Measurements from ENCODE around the gene PLSCR3.

PLSCR3 gene

DNA sequence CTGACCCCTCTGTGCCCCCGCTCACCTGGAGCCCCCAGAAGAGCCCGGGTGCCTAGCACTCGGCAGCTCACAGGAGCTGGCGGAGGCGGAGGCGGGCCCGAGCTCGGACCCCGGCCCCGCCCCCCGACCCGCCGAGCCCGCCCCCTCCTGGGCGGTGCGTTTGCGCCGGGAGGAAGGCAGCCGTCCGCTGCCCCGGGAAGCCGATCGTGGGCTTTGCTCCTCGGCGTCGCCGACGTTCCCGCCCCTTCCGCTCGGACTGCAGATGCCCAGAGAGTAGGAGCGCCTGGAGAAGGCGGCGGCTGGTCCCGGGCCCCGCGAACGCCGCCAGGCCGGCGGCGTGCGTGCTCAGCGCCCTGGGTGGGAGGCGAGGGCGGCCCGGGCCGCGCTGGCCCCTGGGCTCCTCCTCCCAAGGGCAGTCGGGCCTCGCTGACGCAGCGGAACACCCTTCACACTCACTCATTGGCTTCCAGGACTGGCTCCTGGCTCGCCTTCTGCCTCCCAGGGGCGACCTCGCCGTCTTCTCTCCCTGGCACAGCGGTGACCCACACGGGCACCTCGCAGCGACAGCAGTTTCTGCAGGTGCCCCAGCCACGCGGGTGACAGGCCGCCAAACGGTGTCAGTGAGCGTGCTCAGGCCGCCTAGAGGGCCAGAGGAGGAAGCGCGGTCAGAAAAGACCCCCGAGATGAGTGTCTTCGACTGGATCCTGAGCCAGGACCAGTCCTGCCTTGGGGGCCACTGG is at the start of gene PLSCR3:
Gene PLSCR3, minus strand, starts transcription at position 74 of the 740 bp plus-strand sequence. CDS start 415 bp downstream, outside the sequence.
- DNase-seq (ENCODE audit: low spot score): peak; percentile 69

DNA sequence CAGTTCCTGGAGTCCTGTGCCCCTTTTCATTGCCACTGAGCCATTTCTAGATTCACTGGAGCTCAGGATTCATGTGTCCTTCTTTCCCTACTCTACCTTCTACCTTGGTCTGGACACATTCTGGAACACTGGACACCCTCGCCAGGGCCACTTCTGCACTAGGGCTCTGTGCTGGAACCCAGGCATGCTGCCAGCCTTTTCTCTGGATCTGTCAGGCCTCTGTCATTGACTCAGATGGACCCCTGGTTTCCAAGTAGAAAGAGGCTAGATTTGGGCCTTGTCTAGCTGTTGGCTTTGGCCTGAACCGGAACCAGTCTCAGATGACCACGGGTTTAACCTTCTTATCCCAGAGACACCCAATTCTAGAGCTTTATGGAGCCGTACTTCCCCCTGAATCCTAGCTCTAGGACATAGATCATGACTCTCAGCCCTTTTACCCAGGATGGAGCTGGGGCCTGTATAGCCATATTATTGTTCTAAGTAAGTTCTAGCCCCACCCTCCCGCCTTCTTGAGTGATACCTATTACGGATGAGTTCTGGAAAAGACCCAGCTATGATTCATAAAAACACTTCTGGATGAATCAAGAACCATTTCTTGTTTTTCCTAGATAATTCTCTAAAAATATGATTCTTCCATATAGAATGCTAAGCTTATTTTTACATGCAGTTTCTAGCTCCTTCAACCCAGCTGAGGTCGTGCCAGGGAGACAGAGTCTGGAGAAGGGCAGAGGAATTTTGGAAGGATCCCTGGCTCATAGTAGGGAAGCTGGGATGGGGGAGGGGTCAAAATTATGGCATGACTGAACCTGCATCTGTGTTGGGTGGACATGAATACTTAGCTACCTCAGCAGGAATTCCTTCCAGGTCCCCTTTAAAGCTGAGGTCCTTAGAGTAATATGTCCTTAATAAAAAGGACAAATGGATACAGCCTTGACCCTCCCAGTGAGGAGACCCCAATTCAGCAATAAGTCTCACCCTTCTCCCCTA is 49.5 kb upstream of the PLSCR3 start:
- no peak for DNase-seq (ENCODE audit: low spot score)

DNA sequence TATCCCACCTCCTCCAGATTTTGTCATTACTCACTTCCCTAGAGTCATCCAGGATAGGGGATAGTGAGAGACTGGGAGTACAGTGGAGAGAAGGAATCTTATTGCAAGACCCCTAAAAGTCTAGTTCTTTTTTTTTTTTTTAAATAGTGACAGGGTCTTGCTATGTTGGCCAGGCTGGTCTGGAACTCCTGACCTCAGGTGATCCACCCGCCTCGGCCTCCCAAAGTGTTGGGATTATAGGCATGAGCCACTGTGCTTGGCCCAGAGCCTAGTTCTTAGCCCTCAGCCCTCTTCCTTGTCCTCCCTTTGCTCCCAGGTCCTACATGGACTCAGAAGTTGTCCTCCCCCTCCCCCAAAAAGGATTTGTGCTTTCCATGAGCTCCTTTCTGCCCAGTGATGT is 47.8 kb upstream of the PLSCR3 start:
- DNase-seq (ENCODE audit: low spot score): no peak

DNA sequence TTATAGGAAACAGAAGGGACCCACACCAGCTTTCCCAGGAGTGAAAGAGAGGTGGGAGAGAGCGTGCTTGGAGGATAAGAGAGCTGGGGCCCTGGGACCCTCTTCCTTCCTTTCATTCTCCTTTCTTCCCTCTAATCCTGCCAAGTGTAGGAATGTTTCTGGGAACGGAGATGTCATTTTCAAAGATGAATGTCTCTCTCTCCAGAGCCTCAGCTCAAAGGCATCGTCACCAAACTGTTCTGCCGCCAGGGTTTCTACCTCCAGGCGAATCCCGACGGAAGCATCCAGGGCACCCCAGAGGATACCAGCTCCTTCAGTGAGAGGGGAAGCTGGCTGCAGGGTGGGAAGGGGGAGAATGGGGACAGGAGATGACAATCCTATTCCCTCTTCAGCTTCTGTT is 46.9 kb upstream of the PLSCR3 start:
- DNase-seq (ENCODE audit: low spot score): no peak

DNA sequence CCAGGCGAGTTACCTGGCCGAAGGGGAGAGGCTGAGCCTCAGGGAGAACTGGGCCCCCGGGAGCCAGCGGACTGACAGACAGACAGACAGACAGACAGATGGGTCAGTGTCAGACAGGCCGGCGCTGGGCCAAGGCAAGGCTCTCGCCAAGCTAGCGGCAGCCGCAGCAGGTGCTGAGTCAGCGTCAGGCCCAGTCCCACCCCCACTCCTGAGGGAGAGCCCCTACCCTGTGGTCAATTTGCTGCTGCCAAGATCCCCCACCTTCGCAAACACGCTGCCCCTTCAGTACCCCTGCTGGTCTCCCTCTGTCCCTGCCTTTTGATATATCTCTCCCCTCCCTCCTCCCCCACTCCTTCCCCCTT is 46.5 kb upstream of the PLSCR3 start:
- DNase-seq (ENCODE audit: low spot score): no peak

DNA sequence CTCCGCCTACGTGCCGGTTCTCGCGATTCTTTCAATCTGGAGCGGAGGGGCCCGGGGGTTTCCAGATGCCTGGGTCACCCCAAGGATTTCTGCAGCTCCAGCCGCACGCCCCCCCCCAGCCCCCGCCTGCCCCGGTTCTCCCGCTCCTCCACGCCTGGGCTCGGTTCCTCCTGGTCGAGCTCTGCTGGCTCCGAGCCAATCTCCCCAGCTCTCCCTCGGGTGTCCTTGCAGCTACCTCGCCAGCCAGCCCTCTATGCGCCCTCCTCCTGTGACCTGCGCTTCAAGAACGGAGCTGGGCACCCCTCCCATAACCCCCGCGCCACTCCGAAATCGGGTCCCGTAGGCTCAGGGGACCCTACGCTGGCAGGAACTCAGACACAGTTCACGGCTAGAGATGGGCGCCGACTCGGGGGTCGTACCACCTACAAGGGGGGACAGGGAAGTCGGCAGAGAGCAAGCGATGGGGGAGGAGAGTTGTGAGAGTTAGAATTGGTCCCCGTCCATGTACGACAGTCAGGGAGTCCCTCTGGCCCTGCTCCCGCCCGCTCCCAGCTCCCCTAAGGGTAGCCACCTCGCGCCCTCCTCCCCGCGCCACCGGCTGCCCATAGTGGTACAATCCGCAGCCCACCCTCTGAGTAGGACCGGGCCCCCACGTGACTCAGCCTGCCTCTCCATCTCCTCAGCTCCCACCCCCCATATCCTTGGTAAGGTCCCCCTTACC is 45.9 kb upstream of the PLSCR3 start:
- no peak for DNase-seq (ENCODE audit: low spot score)

DNA sequence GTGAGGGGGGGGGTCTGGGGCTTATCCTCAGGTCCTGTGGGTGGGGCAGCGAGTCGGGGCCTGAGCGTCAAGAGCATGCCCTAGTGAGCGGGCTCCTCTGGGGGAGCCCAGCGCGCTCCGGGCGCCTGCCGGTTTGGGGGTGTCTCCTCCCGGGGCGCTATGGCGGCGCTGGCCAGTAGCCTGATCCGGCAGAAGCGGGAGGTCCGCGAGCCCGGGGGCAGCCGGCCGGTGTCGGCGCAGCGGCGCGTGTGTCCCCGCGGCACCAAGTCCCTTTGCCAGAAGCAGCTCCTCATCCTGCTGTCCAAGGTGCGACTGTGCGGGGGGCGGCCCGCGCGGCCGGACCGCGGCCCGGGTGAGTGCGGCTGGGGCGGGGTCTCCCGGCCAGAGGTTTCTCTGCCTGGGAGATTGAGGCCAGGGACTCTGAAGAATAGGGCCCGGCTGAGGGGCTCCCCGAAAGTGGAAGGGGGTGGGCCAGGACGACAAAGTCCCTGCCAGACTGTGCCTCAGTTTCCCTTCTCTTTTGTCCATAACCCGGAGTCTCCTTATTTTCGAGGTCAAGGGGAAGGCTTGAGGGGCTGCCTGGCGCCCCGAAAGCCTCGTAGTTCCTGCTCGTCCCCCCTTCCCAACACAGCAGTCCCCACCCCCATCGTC is 45.3 kb upstream of the PLSCR3 start, which contains the start of gene FGF11:
Gene FGF11, plus strand, starts transcription at position 51 of the 651 bp plus-strand sequence. Its CDS starts 109 bp downstream, at position 160.
- no peak for DNase-seq (ENCODE audit: low spot score)

DNA sequence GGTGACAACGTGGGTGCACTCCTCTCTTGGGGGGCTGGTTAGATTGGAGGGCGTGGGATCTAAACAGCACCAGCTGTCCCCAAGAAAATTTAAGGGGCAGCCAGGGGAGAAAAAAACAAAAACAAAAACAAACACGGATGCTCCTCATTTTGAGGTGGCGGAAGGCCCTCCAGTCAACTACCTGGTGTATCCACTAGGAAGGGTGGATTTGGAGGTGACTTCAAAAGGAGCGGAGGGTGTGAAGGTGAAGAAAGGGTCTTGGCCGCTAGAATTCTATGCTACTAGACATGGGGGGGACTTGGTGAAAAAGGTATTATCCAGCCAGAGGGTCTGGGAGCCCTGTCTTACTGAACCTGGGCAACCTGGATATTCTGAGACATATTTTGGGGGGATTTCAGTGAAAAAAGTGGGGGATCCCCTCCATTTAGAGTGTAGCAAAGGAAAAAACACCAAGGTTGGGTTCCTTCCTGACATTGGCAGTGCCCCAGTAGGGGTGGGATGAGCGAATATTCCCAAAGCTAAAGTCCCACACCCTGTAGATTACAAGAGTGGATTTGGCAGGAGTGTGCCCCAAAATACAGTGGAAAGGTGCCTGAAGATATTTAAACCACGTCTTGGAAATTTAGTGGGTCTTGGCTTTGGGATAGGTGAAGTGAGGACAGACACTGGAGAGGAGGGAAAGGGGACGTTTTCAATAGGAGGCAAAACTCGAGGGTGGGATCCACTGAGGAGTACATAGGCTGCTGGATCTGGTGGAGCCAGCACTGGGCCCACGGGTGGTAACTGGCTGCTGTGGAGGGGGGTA is 44.5 kb upstream of the PLSCR3 start:
- DNase-seq (ENCODE audit: low spot score): no peak

DNA sequence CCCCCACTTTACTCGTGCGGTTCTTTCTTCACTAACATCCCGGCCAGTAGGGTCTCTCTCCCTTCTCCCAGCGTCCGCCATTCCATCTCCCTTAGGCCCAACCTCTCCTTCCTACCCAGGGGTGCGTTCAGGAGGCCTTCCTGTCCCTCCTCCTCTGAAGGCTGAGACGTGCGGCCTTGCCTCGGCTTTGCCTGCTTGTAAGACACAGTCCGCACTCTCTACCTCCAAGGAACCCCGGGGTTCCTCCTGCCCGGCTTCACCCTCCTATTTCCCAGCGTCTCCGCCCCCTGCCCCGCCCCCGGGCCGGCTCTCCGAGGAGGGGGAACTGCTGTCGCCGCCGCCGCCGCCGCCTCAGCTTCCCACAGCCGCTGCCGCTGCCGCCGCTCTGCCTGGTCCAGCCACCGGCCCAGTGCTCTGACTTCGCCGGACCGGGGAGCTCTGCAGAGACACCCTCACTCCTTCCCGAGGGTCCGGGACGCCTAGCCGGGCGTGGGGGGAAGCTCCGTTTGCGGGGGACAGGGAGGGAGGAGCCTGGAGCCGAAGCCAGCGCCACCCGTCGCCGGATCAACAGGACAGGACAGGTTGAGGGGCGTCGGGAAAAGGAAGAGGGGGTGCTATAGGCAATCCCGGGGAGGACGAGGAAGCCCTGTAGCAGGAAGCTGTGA is 43.8 kb upstream of the PLSCR3 start:
- DNase-seq (ENCODE audit: low spot score): no peak

DNA sequence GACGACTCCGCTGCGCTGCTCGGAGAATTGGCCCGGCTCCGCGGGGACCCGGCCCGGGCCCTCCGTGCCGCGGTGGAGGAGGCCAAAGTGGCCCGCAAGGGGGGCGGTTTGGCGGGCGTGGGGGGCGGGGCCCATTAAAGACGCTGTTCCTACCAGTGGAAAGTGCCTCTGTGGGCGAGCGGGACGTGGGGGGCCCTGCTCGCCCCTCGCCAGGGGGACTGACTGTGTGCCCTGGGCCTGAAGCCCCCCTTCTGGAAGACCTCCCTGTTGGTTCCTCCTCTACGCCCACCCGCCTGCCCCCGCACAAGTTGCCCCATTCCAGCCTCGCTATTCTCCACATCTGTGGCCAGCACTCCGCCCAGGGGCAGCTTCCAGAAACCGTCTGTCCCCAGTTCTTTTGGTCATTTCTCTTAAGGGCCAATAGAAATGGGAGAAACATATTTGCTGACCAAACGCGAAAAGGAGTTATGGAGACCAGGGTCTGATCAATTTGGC is 43.1 kb upstream of the PLSCR3 start:
- no peak for DNase-seq (ENCODE audit: low spot score)

DNA sequence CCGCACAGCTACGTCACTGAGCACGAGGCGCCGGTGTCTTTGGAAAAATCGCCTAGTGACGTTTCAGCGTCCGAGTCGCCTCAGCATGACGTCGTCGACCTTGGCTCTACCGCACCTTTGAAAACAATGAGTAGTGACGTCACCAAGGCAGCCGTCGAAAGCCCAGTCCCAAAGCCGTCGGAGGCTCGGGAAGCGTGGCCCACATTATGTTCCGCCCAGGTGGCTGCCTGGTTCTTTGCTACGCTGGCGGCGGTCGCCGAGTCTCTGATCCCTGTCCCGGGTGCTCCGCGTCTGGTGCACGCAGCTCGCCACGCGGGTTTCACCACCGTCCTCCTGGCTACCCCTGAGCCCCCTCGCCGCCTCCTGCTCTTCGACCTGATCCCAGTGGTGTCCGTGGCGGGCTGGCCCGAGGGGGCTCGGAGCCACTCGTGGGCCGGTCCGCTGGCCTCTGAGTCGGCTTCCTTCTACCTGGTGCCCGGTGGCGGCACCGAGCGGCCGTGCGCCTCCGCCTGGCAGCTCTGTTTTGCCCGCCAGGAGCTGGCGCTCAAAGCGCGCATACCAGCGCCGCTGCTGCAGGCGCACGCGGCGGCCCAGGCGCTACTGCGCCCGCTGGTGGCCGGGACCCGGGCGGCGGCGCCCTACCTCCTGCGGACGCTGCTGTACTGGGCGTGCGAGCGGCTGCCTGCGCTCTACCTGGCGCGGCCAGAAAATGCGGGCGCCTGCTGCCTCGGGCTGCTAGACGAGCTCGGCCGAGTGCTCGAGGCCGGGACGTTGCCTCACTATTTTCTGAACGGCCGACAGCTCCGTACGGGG is 42.4 kb upstream of the PLSCR3 start:
- DNase-seq (ENCODE audit: low spot score): peak; percentile 84

DNA sequence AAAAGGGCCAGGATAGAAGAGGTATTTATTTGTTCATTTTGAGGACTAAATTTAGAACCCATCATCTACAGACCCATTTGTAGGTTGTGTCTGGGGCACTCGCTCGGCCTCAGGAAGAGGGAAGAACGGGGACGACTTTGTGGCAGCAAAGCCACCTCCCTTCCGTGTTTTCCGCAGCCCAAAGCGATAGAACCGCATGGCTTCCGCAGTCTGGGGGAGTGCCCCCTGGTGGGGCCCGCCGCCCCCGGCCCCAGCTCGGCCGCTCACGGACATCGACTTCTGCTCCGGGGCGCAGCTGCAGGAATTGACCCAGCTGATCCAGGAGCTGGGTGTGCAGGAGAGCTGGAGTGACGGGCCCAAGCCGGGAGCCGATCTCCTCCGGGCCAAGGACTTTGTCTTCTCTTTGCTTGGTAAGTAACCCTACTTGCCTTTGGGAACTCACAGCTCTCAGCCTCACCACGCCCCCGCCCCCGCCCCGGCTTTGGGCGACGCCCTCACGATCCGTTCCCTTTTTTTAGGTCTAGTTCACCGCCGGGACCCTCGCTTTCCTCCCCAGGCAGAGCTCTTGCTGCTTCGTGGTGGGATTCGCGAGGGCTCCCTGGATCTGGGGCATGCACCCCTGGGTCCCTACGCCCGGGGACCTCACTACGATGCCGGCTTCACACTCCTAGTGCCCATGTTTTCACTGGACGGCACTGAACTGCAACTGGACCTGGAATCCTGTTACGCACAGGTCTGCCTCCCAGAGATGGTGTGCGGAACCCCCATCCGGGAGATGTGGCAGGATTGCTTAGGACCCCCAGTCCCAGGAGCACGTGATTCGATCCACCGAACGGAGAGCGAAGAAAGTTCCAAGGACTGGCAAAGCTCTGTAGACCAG is 41.6 kb upstream of the PLSCR3 start:
- DNase-seq (ENCODE audit: low spot score): peak; percentile 42

DNA sequence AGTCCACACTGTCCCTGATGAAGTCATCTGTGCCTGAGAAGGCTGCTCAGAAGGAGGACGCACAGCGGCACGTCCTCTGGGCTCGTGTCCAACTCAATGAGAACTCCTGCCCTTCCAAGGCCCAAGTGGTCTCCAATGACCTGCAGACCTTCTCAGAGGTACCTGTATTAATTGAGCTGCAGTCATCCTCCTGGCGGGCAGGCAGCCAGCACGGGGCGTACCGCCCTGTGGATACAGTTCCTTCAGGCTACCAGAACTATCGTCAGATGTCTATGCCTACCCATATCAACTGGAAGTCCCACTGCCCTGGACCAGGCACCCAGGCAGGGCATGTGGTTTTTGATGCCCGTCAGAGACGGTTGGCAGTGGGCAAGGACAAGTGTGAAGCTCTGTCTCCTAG is 38.0 kb upstream of the PLSCR3 start:
- no peak for DNase-seq (ENCODE audit: low spot score)

DNA sequence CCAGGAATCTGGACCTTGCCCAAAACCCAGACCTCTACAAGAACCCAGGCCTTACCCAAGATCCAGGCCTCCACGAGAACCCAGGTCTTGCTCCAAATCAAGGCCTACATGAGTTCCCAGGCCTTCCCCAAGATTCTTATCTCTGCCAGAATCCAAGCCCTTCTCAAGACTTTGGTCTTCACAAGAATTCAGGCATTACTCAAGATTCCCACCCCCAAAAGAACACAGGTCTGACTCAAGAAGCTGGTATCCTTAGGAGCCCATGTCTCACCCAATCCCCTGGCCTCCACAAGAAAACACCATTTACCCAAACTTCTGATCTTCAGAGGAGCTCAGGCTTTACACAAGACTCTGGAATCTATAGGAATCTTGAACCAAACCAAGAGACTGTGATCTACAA is 36.9 kb upstream of the PLSCR3 start:
- DNase-seq (ENCODE audit: low spot score): no peak

DNA sequence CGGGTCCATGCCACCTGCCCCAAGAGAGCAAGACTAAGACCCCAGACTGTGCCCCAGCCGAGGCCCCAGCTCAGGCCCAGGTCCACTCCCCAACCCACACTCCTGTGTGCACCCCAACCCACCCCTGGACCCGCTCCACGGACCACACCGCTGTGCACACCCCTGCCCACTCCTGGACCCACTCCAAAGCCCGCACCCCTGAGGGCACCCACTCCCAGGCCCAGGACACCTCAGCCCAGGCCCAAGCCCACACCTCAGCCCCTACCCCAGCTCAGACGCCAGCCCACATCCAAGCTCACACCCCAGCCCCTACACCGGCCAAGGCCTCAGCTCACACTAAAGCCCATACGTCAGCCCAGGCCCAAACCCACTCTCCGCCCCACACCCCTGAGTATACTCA is 35.4 kb upstream of the PLSCR3 start:
- DNase-seq (ENCODE audit: low spot score): no peak

DNA sequence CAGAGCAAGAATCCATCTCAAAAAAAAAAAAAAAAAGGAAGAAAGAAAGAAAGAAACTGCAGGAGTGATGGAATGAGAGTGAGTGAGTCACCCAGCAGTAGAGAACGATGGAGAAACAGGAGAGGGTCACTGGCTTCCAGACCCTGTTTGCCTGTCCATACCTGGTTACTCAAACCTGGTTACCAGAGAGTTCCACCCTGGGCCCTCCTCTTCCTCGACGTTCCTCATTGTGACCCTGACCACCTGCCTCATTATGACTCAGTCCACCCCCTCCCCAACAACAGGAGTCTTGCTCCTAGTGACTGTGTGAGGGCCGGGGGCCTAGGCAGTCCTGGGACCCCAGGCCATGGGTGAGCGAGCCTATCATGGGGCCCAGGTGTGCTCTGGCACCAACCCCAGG is 34.2 kb upstream of the PLSCR3 start, which contains the start of gene SPEM3:
Gene SPEM3, plus strand, starts transcription at position 301 of the 400 bp plus-strand sequence. Its CDS starts 46 bp downstream, at position 347.
- no peak for DNase-seq (ENCODE audit: low spot score)

DNA sequence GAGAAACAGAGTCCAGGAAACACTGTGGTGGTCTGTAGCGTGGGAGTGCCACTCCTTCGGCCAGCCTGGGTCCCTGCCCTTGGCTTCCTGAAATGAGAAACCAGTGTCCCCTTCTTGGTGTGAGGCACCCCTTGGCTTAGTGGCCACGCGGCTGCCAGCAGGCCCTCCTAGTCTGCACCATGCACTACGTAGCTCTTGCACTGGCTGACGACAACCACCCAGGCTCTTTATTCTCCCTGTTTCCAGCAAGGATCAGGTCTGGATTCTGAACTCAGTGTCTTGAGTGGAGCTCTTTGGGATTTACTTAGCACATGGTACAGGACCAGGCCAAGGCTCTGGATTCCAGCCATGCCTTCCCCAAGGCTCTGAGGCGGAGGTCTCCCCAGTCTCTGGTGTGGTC is 33.2 kb upstream of the PLSCR3 start:
- DNase-seq (ENCODE audit: low spot score): no peak

DNA sequence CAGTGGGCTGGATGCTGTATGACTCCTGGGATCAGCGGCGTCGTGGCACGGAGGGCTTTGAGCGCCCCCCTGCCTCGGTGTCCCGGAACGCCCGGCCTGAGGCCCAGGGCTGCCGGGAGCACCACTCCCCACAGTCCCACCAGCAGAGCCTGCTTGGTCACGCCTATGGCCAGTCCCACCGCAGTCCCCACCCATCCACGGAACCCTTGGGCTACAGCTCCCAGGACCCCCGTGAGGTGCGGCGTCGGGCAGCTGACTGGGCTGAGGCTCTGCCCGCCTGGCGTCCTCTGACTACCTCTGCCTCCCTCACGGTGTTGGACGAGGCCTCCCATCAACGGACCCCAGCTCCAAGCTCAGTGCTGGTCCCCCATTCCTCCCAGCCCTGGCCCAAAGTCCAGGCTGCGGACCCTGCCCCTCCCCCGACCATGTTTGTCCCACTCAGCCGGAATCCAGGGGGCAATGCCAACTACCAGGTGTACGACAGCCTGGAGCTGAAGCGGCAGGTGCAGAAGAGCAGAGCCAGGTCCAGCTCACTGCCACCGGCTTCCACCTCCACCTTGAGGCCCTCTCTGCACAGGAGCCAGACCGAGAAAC is 32.7 kb upstream of the PLSCR3 start:
- DNase-seq (ENCODE audit: low spot score): no peak

Data from hematopoietic multipotent progenitor cell treated with erythropoietin and hydrocortisone succinate and interleukin-3 and kit ligand, for 15 days (in vitro differentiated cells).